ENCODE measurements around the gene OR10AD1. TPM values are rescaled to one million over a fixed set of nuclear protein-coding genes. Genes with fewer than 3 reads are reported as not detected.
A peak's percentile ranks its signal among the peaks of the same experiment; 100 is the strongest.

Gene OR10AD1
- total RNA-seq, 2 experiments from 2014 or later, result not detected

DNA sequence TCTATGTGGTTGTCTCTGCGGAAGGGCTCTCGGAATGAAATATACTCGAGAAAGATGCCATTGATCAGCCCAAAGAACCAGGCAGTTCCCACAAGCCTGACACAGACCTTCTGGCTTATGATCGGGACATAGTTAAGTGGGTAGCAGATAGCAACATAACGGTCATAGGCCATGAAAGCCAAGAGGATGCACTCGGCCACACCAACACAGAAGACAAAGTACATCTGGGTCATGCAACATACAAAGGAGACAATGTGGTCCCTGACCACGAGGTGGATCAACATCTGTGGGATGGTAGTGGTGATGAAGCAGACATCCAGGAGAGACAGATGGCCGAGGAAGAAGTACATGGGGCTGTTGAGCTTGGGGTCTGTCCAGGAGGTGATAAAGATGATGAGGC lies 326 bp downstream of the OR10AD1 start:
- DNase-seq, result no peak
- POLR2A ChIA-PET, result no interaction called here
- Mint-ChIP-seq H3K4me1 (peaks cover 22% of the 10 kb centered on the region), H3K4me3 (no peak overlapping the region), H3K9me3 (ENCODE audit: low read depth) (peaks cover 30% of the 10 kb centered on the region), H3K27ac (no peak overlapping the region), H3K27me3 (no peaks in the 10 kb centered on the region), H3K36me3 (ENCODE audit: low read depth) (peaks cover 63% of the 10 kb centered on the region)
- no peak for ATAC-seq
- CTCF ChIA-PET, result no interaction called here
- intact Hi-C loops (cut with DNase I, micrococcal nuclease), result no loop called here

DNA sequence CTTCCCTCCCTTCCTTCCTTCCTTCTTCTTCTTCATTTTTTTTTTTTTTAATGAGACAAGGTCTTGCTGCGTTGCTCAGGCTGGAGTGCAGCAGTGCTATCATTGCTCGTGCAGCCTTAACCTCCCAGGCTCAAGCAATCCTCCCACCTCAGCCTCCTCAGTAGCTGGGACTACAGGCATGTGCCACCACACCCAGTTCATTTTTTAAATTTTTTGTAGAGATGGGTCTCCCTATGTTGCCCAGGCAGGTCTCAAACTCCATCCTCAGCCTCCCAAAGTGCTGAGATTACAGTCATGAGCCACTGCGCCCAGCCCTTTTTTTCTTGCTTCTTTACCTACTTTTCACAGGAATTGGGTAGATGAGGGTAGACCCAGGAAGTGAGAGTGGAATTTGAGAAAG lies 1.6 kb downstream of the OR10AD1 start:
- peaks cover 21% of the 10 kb centered on the region for H3K9me3 Mint-ChIP-seq (ENCODE audit: low read depth)
- peaks cover 57% of the 10 kb centered on the region for H3K36me3 Mint-ChIP-seq (ENCODE audit: low read depth)
- no peak overlapping the region for H3K4me3 Mint-ChIP-seq
- H3K27me3 Mint-ChIP-seq, result no peaks in the 10 kb centered on the region
- peaks cover 28% of the 10 kb centered on the region for H3K4me1 Mint-ChIP-seq
- ChIA-PET POLR2A (no interaction called here), CTCF (interaction anchor here (0.7 to 4.5 kb wide), 4 partner anchors 12 to 416 kb away, joined by 3 to 33 read pairs (median 11); no protein-coding TSS in a partner anchor)
- intact Hi-C loops (cut with DNase I, micrococcal nuclease), result no loop called here
- DNase-seq (no peak), ATAC-seq (no peak)
- peak overlapping the region; percentile 6 for H3K27ac Mint-ChIP-seq

DNA sequence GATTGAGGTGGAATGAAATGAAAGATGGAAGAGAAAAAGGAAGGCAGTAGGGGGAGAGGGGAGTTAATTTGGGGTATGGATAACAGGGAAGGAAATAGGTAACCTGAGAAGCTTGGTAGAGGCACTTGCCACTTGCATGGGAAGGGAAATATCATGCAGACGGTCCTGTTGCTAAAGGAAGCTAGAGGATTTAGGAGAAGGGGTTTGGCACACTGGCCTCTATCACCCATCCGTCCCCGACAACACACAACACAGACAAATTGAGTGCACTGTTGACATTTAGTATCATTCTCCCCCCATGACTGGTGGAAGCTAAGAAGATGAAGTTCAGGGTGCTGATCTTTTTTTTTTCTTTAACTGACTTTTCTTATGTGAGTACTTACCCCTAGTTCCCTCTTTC lies 2.0 kb downstream of the OR10AD1 start:
- Mint-ChIP-seq H3K27me3 (no peaks in the 10 kb centered on the region), H3K27ac (peak overlapping the region; percentile 99), H3K9me3 (ENCODE audit: low read depth) (peaks cover 17% of the 10 kb centered on the region), H3K36me3 (ENCODE audit: low read depth) (peaks cover 53% of the 10 kb centered on the region), H3K4me1 (peaks cover 28% of the 10 kb centered on the region), H3K4me3 (no peak overlapping the region)
- ATAC-seq (no peak), DNase-seq (no peak)
- CTCF ChIA-PET, result interaction anchor here (0.7 to 4.5 kb wide), 4 partner anchors 12 to 417 kb away, joined by 3 to 33 read pairs (median 11); no protein-coding TSS in a partner anchor
- intact Hi-C loops (cut with DNase I, micrococcal nuclease), result no loop called here
- POLR2A ChIA-PET, result interaction anchor here (1.2 kb wide), 1 partner anchor 316 kb away, joined by 3 read pairs; no protein-coding TSS in a partner anchor

- peaks cover 17% of the 10 kb centered on the region for H3K9me3 Mint-ChIP-seq (ENCODE audit: low read depth)
- peaks cover 30% of the 10 kb centered on the region for H3K4me1 Mint-ChIP-seq
- H3K4me3 Mint-ChIP-seq, result peak overlapping the region; percentile 80
- peak overlapping the region; percentile 99 for H3K27ac Mint-ChIP-seq
- intact Hi-C loops (cut with DNase I, micrococcal nuclease), result loop anchor here (2.0 to 5.0 kb wide), 9 partner anchors 17 to 933 kb away; partner anchors contain the start of genes ZNF641 (in 2 of the 2), ASB8 (in 1 of the 2), CCDC184 (in 1 of the 2) and KANSL2 (in 1 of the 2)
- CTCF ChIA-PET, result interaction anchor here (0.9 to 4.5 kb wide), 18 partner anchors 10 to 1167 kb away, joined by 3 to 33 read pairs (median 4); partner anchors contain the start of genes CCDC184 and SENP1
- H3K27me3 Mint-ChIP-seq, result no peaks in the 10 kb centered on the region
- peaks cover 47% of the 10 kb centered on the region for H3K36me3 Mint-ChIP-seq (ENCODE audit: low read depth)
- POLR2A ChIA-PET, result interaction anchor here (1.2 kb wide), 1 partner anchor 315 kb away, joined by 3 read pairs; no protein-coding TSS in a partner anchor
- DNase-seq (no peak), ATAC-seq (no peak)
Measured at GRCh38 chr12:48199774-48200221, 3.3 kb downstream of the OR10AD1 start.

- intact Hi-C loops (cut with DNase I, micrococcal nuclease), result loop anchor here (1.0 to 5.0 kb wide), 15 partner anchors 16 to 933 kb away; partner anchors contain the start of genes ASB8 (in 2 of the 2), CCDC184 (in 2 of the 2), ZNF641 (in 2 of the 2) and CCNT1 (in 1 of the 2)
- H3K27me3 Mint-ChIP-seq, result peaks cover 4% of the 10 kb centered on the region
- ATAC-seq (no peak), DNase-seq (no peak)
- H3K4me1 Mint-ChIP-seq, result peaks cover 30% of the 10 kb centered on the region
- ChIA-PET CTCF (interaction anchor here (0.7 to 4.5 kb wide), 15 partner anchors 10 to 554 kb away, joined by 3 to 33 read pairs (median 5); partner anchors contain the start of genes CCDC184 and TMEM106C), POLR2A (interaction anchor here (1.1 to 2.1 kb wide), 2 partner anchors 14 to 41 kb away, joined by 3 to 9 read pairs; partner anchors contain the start of gene ASB8)
- H3K4me3 Mint-ChIP-seq, result peak overlapping the region; percentile 80
- H3K9me3 Mint-ChIP-seq (ENCODE audit: low read depth), result peaks cover 13% of the 10 kb centered on the region
- peak overlapping the region; percentile 99 for H3K27ac Mint-ChIP-seq
- H3K36me3 Mint-ChIP-seq (ENCODE audit: low read depth), result peaks cover 40% of the 10 kb centered on the region
Measured at GRCh38 chr12:48198985-48199384, 4.1 kb downstream of the OR10AD1 start.

GRCh38 chr12:48198672-48198971 lies 4.5 kb downstream of the OR10AD1 start:
- ChIA-PET CTCF (interaction anchor here (0.7 to 4.5 kb wide), 15 partner anchors 7 to 555 kb away, joined by 3 to 33 read pairs (median 5); partner anchors contain the start of genes CCDC184 and TMEM106C), POLR2A (interaction anchor here (1.1 to 2.1 kb wide), 2 partner anchors 14 to 41 kb away, joined by 3 to 9 read pairs; partner anchors contain the start of gene ASB8)
- intact Hi-C loops (cut with DNase I, micrococcal nuclease), result loop anchor here (1.0 to 5.0 kb wide), 15 partner anchors 15 to 934 kb away; partner anchors contain the start of genes ASB8 (in 2 of the 2), CCDC184 (in 2 of the 2), ZNF641 (in 2 of the 2) and CCNT1 (in 1 of the 2)
- ATAC-seq, result peak; percentile 25
- H3K27me3 Mint-ChIP-seq, result peaks cover 4% of the 10 kb centered on the region
- H3K4me3 Mint-ChIP-seq, result peak overlapping the region; percentile 80
- peak overlapping the region; percentile 99 for H3K27ac Mint-ChIP-seq
- H3K4me1 Mint-ChIP-seq, result peaks cover 30% of the 10 kb centered on the region
- peaks cover 36% of the 10 kb centered on the region for H3K36me3 Mint-ChIP-seq (ENCODE audit: low read depth)
- DNase-seq, result peak; percentile 51
- H3K9me3 Mint-ChIP-seq (ENCODE audit: low read depth), result peaks cover 13% of the 10 kb centered on the region

GRCh38 chr12:48197971-48198671 lies 5.0 kb downstream of the OR10AD1 start:
- Mint-ChIP-seq H3K9me3 (ENCODE audit: low read depth) (peaks cover 10% of the 10 kb centered on the region), H3K4me1 (peaks cover 30% of the 10 kb centered on the region)
- CTCF ChIA-PET, result interaction anchor here (0.5 to 4.5 kb wide), 23 partner anchors 8 to 1125 kb away, joined by 3 to 33 read pairs (median 4); partner anchors contain the start of genes ASB8 and CCDC184

GRCh38 chr12:48197549-48197970 lies 5.5 kb downstream of the OR10AD1 start:
- peak overlapping the region; percentile 80 for H3K4me3 Mint-ChIP-seq
- POLR2A ChIA-PET, result interaction anchor here (1.0 to 2.1 kb wide), 4 partner anchors 10 to 365 kb away, joined by 3 to 9 read pairs (median 3); partner anchors contain the start of gene ASB8
- peaks cover 4% of the 10 kb centered on the region for H3K27me3 Mint-ChIP-seq
- ATAC-seq (peak; percentile 31), DNase-seq (no peak)
- H3K27ac Mint-ChIP-seq, result peak overlapping the region; percentile 99
- intact Hi-C loops (cut with DNase I, micrococcal nuclease), result loop anchor here (5.0 kb wide), 6 partner anchors 40 to 935 kb away; partner anchors contain the start of genes ASB8 (in 1 of the 2), TUBA1B (in 1 of the 2) and ZNF641 (in 1 of the 2)
- peaks cover 4% of the 10 kb centered on the region for H3K9me3 Mint-ChIP-seq (ENCODE audit: low read depth)
- peaks cover 28% of the 10 kb centered on the region for H3K36me3 Mint-ChIP-seq (ENCODE audit: low read depth)
- H3K4me1 Mint-ChIP-seq, result peaks cover 30% of the 10 kb centered on the region
- CTCF ChIA-PET, result interaction anchor here (0.5 to 4.5 kb wide), 25 partner anchors 8 to 1125 kb away, joined by 3 to 19 read pairs (median 4); partner anchors contain the start of genes ASB8 and CCDC184

More at GRCh38 chr12:48197971-48198671, 5.0 kb downstream of the OR10AD1 start:
- Mint-ChIP-seq H3K4me3 (peak overlapping the region; percentile 80), H3K36me3 (ENCODE audit: low read depth) (peaks cover 33% of the 10 kb centered on the region), H3K27ac (peak overlapping the region; percentile 99), H3K27me3 (peaks cover 4% of the 10 kb centered on the region)
- POLR2A ChIA-PET, result interaction anchor here (1.0 to 2.1 kb wide), 4 partner anchors 11 to 366 kb away, joined by 3 to 9 read pairs (median 3); partner anchors contain the start of gene ASB8
- DNase-seq, result peak; percentile 97
- peak; percentile 98 for ATAC-seq
- intact Hi-C loops (cut with DNase I, micrococcal nuclease), result loop anchor here (1.0 to 5.0 kb wide), 15 partner anchors 15 to 934 kb away; partner anchors contain the start of genes ASB8 (in 2 of the 2), CCDC184 (in 2 of the 2), ZNF641 (in 2 of the 2) and CCNT1 (in 1 of the 2)

GRCh38 chr12:48194799-48195201 lies 8.3 kb downstream of the OR10AD1 start:
- H3K36me3 Mint-ChIP-seq (ENCODE audit: low read depth), result peaks cover 3% of the 10 kb centered on the region
- H3K9me3 Mint-ChIP-seq (ENCODE audit: low read depth), result no peaks in the 10 kb centered on the region
- no peak overlapping the region for H3K27ac Mint-ChIP-seq
- DNase-seq, result no peak
- POLR2A ChIA-PET, result no interaction called here
- H3K27me3 Mint-ChIP-seq, result peaks cover 9% of the 10 kb centered on the region
- peaks cover 13% of the 10 kb centered on the region for H3K4me1 Mint-ChIP-seq
- CTCF ChIA-PET, result interaction anchor here (0.9 to 1.0 kb wide), 2 partner anchors 11 to 29 kb away, joined by 3 read pairs; partner anchors contain the start of gene CCDC184
- intact Hi-C loops (cut with DNase I, micrococcal nuclease), result loop anchor here (5.0 kb wide), 6 partner anchors 37 to 938 kb away; partner anchors contain the start of genes ASB8 (in 1 of the 2), TUBA1B (in 1 of the 2) and ZNF641 (in 1 of the 2)
- H3K4me3 Mint-ChIP-seq, result no peak overlapping the region
- no peak for ATAC-seq

DNA sequence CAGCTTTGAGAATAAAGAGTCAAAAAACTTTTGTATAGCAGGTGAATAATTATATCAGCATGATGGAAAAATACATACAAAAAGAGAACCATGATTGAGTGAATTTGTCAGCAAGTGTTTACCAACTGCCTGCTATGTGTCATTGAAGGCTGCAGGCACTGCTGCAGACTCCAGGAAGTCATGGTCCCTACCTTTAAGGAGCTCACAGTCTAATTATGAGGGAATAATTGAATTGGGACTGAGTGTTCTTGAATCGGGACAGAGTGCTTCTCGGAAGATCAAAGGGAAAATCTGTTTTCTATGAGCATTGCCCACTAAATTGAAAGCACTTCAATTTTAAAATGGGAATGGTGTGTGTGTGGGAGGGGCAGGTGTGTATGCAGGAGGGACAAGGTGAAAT lies 9.5 kb downstream of the OR10AD1 start:
- no peaks in the 10 kb centered on the region for H3K9me3 Mint-ChIP-seq (ENCODE audit: low read depth)
- intact Hi-C loops (cut with DNase I, micrococcal nuclease), result no loop called here
- DNase-seq (no peak), ATAC-seq (no peak)
- peaks cover 8% of the 10 kb centered on the region for H3K4me1 Mint-ChIP-seq
- H3K27ac Mint-ChIP-seq, result no peak overlapping the region
- ChIA-PET CTCF (interaction anchor here (0.5 kb wide), 1 partner anchor 336 kb away, joined by 3 read pairs; no protein-coding TSS in a partner anchor), POLR2A (no interaction called here)
- H3K27me3 Mint-ChIP-seq, result peaks cover 9% of the 10 kb centered on the region
- peaks cover 2% of the 10 kb centered on the region for H3K36me3 Mint-ChIP-seq (ENCODE audit: low read depth)
- H3K4me3 Mint-ChIP-seq, result no peak overlapping the region
